Breast epithelium (tissue), 3 donors: ENCODE measurements around the gene RPEL1.

Source experiments
- CTCF ChIP-seq, 3 donors: fragments of 450-650 bp; IDR thresholded peaks; one replicate each; pipeline ENCODE4 v1.5.1; 2016 to 2017; ENCODE audit warnings: antibody characterized with exemption in 3 of 3, mild to moderate bottlenecking in 3 of 3, moderate library complexity in 3 of 3
- POLR2A ChIP-seq: fragments of 450-650 bp; IDR thresholded peaks from one replicate; pipeline ENCODE4 v1.6.1; 2016; ENCODE audit warnings: antibody characterized with exemption, mild to moderate bottlenecking, moderate library complexity

DNA sequence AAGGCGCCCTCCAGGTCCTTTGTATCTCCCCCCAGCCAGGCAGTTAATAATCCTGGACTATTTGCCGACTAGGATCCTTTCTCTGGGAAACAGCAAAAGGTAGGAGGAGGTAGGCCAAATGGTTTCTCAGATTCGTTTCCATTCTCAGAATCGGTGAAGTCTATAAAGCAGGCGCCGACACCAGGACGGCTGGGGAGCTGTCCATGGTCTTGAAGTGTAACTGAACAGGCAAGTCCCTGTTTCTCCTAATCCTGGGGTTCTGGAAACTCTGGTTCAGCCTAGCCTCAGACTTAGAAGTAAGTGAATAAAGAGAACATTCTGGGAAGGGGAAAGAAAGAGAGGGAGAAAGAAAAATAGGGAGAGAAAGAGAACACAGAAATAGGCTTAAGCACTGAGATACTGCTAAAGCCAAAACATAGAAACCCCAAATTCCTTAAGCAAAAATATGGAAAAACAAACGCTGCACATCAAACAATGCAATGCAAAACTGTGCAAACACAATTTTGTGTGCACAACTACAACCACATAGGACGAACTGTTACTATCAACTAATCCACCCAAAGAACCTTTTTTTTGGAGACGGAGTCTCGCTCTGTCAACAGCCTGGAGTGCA is 20.1 kb downstream of the RPEL1 start:
- TF ChIP-seq CTCF (IDR thresholded peaks at IDR 0.05) (no peak), POLR2A (no peak)
